H9 (cell line): ENCODE data around the gene RLBP1. TPM values are rescaled to one million over a fixed set of nuclear protein-coding genes. Genes with fewer than 3 reads are reported as not detected.
A peak's percentile ranks its signal among the peaks of the same experiment; 100 is the strongest.

Experiments used
- DNase-seq: peaks from one replicate; pipeline ENCODE4 v3.0.0-alpha.2; 2017
- H2AFZ ChIP-seq: one replicate; pipeline ENCODE4 v1.6.1; 2013; ENCODE audit warnings: mild to moderate bottlenecking, low read length, control low read depth, moderate library complexity
- H2AK5ac ChIP-seq: 2 replicates; pipeline ENCODE4 v1.6.1; 2013; ENCODE audit warnings: low read length, control low read depth, mixed read lengths; ENCODE audit not compliant: insufficient read length
- H2BK120ac ChIP-seq: one replicate; pipeline ENCODE4 v1.6.1; 2013; ENCODE audit warnings: low read depth, mild to moderate bottlenecking, low read length, control low read depth, inconsistent platforms; ENCODE audit not compliant: poor library complexity, severe bottlenecking
- H2BK12ac ChIP-seq: 2 replicates; pipeline ENCODE4 v1.6.1; 2013; ENCODE audit warnings: low read length, control low read depth, mixed read lengths, low read depth; ENCODE audit not compliant: insufficient read length
- H2BK15ac ChIP-seq: 2 replicates; pipeline ENCODE4 v1.6.1; 2013; ENCODE audit warnings: low read depth, low read length, control low read depth
- H2BK20ac ChIP-seq: one replicate; pipeline ENCODE4 v1.6.1; 2013; ENCODE audit warnings: low read depth, mild to moderate bottlenecking, low read length, control low read depth, inconsistent platforms; ENCODE audit not compliant: poor library complexity, severe bottlenecking
- H2BK5ac ChIP-seq: 2 replicates; pipeline ENCODE4 v1.6.1; 2013; ENCODE audit warnings: low read length, control low read depth, mixed read lengths; ENCODE audit not compliant: insufficient read length
- H3K14ac ChIP-seq: 2 replicates; pipeline ENCODE4 v1.6.1; 2013; ENCODE audit warnings: low read length, control low read depth; ENCODE audit not compliant: insufficient read depth
- H3K18ac ChIP-seq: 2 replicates; pipeline ENCODE4 v1.6.1; 2013; ENCODE audit warnings: low read depth, mild to moderate bottlenecking, mixed read lengths, low read length, control low read depth; ENCODE audit not compliant: insufficient read length
- H3K23ac ChIP-seq: 2 replicates; pipeline ENCODE4 v1.6.1; 2013; ENCODE audit warnings: low read length, control low read depth, mixed read lengths, low read depth; ENCODE audit not compliant: insufficient read length
- H3K23me2 ChIP-seq: 2 replicates; pipeline ENCODE4 v1.6.1; 2013; ENCODE audit warnings: low read depth, mild to moderate bottlenecking, mixed read lengths, low read length, control low read depth; ENCODE audit not compliant: insufficient read length, poor library complexity, severe bottlenecking
- H3K27ac ChIP-seq: 2 replicates; pipeline ENCODE4 v1.5.1; 2013; ENCODE audit warnings: low read length, control low read depth, mixed read lengths, low read depth; ENCODE audit not compliant: insufficient read length
- H3K27me3 ChIP-seq: 2 replicates; pipeline ENCODE4 v1.6.1; 2013; ENCODE audit warnings: low read length, control low read depth, inconsistent platforms; ENCODE audit not compliant: insufficient read depth
- H3K4ac ChIP-seq: 2 replicates; pipeline ENCODE4 v1.6.1; 2013; ENCODE audit warnings: low read depth, mild to moderate bottlenecking, control low read depth, inconsistent platforms, low read length, moderate library complexity
- H3K4me1 ChIP-seq: 2 replicates; pipeline ENCODE4 v1.6.1; 2013; ENCODE audit warnings: low read length, control low read depth, inconsistent platforms; ENCODE audit not compliant: insufficient read depth
- H3K4me2 ChIP-seq: 2 replicates; pipeline ENCODE4 v1.6.1; 2013; ENCODE audit warnings: low read length, control low read depth, mixed read lengths; ENCODE audit not compliant: insufficient read length, insufficient read depth
- H3K56ac ChIP-seq: 2 replicates; pipeline ENCODE4 v1.6.1; 2013; ENCODE audit warnings: low read depth, mild to moderate bottlenecking, mixed read lengths, low read length, control low read depth; ENCODE audit not compliant: insufficient read length
- H3K79me1 ChIP-seq: 2 replicates; pipeline ENCODE4 v1.6.1; 2013; ENCODE audit warnings: low read depth, mild to moderate bottlenecking, moderate library complexity, low read length, control low read depth, inconsistent platforms; ENCODE audit not compliant: insufficient read depth, poor library complexity, severe bottlenecking
- H3K79me2 ChIP-seq: 2 replicates; pipeline ENCODE4 v1.6.1; 2013; ENCODE audit warnings: low read length, control low read depth, inconsistent platforms; ENCODE audit not compliant: insufficient read depth
- H3K9ac ChIP-seq: 2 replicates; pipeline ENCODE4 v1.6.1; 2013; ENCODE audit warnings: low read length, control low read depth, mixed read lengths; ENCODE audit not compliant: insufficient read length; ENCODE audit errors: extremely low read depth
- H3K9me3 ChIP-seq: one replicate; pipeline ENCODE4 v1.6.1; 2013; ENCODE audit warnings: low read depth, low read length, inconsistent platforms; ENCODE audit not compliant: control insufficient read depth
- H3T11ph ChIP-seq: one replicate; pipeline ENCODE4 v1.6.1; 2013; ENCODE audit warnings: mild to moderate bottlenecking, low read length, control low read depth, inconsistent platforms
- H4K20me1 ChIP-seq: one replicate; pipeline ENCODE4 v1.6.1; 2013; ENCODE audit not compliant: control insufficient read depth, insufficient read length, insufficient read depth
- H4K5ac ChIP-seq: 2 replicates; pipeline ENCODE4 v1.6.1; 2013; ENCODE audit warnings: low read depth, mild to moderate bottlenecking, mixed read lengths, low read length, control low read depth; ENCODE audit not compliant: insufficient read length
- H4K8ac ChIP-seq: replicated peaks from 2 replicates; pipeline ENCODE4 v1.6.1; 2013; ENCODE audit warnings: low read length, control low read depth, mixed read lengths, low read depth; ENCODE audit not compliant: insufficient read length
- H4K91ac ChIP-seq: 2 replicates; pipeline ENCODE4 v1.6.1; 2013; ENCODE audit warnings: low read depth, mild to moderate bottlenecking, moderate library complexity, mixed read lengths, low read length, control low read depth; ENCODE audit not compliant: insufficient read length
- H3K27ac Mint-ChIP-seq, 3 experiments: 2 replicates in 2 of 3; 3 replicates in 1 of 3; pipeline ENCODE4 v1.8.0; 2020 to 2021; ENCODE audit warnings: mixed read lengths in 3 of 3, mild to moderate bottlenecking in 1 of 3, moderate library complexity in 1 of 3
- H3K27me3 Mint-ChIP-seq: 2 replicates; pipeline ENCODE4 v1.8.0; 2021; ENCODE audit warnings: low read depth, mild to moderate bottlenecking, moderate library complexity, mixed read lengths
- H3K36me3 Mint-ChIP-seq, 3 experiments: 2 replicates in 2 of 3; 3 replicates in 1 of 3; pipeline ENCODE4 v1.8.0; 2020 to 2021; ENCODE audit warnings: low read depth in 3 of 3, mixed read lengths in 3 of 3; ENCODE audit not compliant: insufficient read depth in 1 of 3
- H3K4me1 Mint-ChIP-seq, 2 experiments: 2 replicates each; pipeline ENCODE4 v1.8.0; 2020; ENCODE audit warnings: mixed read lengths in 2 of 2
- H3K4me3 Mint-ChIP-seq, 2 experiments: 2 replicates in 1 of 2; 3 replicates in 1 of 2; pipeline ENCODE4 v1.8.0; 2020 to 2021; ENCODE audit warnings: mild to moderate bottlenecking in 2 of 2, mixed read lengths in 2 of 2, moderate library complexity in 1 of 2
- H3K9me3 Mint-ChIP-seq, 2 experiments: 2 replicates in 1 of 2; 3 replicates in 1 of 2; pipeline ENCODE4 v1.8.0; 2020; ENCODE audit warnings: mild to moderate bottlenecking in 2 of 2, mixed read lengths in 2 of 2, moderate library complexity in 1 of 2
- WGBS: extraction: QIAGEN DNeasy Blood & Tissue Kit; methylation state at CpG from one replicate; pipeline ENCODE4 v1.1.7; 2013; ENCODE audit warnings: missing lambda C conversion rate, low lambda C conversion rate, mixed read lengths; ENCODE audit not compliant: insufficient read length; ENCODE audit errors: extremely low coverage; 5-methylcytosine and 5-hydroxymethylcytosine counted together
- total RNA-seq: library from RNA; stranded (reverse); gene quantifications from 2 replicates; pipeline ENCODE4 v1.2.1, GENCODE V29; 2021
- TF ChIP-seq, protein P1 (sequence below): fragments of 200-600 bp; sonication (generic); conservative IDR thresholded peaks from 3 replicates; pipeline ENCODE4 v1.8.0; 2021; ENCODE audit warnings: antibody characterized with exemption, mild to moderate bottlenecking

The RLBP1 gene
- total RNA-seq, 1 experiment from 2014 or later, result not detected

DNA sequence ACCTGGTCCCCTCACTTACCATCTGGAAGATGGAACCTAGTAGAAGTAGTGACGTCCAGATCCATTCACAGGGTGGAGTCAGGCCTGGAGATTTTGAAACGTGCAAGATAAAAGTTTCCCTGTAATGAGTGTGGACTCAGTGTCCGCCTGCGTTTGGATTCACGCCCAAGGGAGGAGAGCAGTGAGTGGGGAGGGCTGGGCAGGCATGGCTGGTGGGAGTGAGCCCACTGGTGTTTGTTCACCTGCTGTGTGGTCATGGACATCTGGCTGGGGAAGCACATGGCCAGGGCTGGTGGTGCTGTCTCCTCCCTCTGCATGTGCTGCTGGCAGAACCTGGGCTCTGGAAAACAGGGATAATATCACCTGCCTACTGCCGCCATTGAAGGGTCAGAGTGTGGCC, 37.0 kb downstream of the RLBP1 start:
- Histone ChIP-seq H3K23me2 (no peaks in the 10 kb centered on the region), H2BK20ac (no peak overlapping the region), H2BK15ac (no peak overlapping the region), H3K18ac (no peak overlapping the region), H2AK5ac (no peak overlapping the region), H4K8ac (no peak overlapping the region), H3T11ph (no peak overlapping the region), H3K27me3 (no peaks in the 10 kb centered on the region), H3K56ac (no peak overlapping the region), H4K91ac (no peak overlapping the region), H3K9ac (no peak overlapping the region), H3K4me2 (no peak overlapping the region), H2BK12ac (no peak overlapping the region), H2BK120ac (no peak overlapping the region), H3K4ac (no peak overlapping the region), H3K14ac (no peak overlapping the region), H3K4me1 (no peaks in the 10 kb centered on the region), H3K79me2 (no peaks in the 10 kb centered on the region), H3K9me3 (no peaks in the 10 kb centered on the region), H2AFZ (no peak overlapping the region), H3K23ac (no peak overlapping the region), H4K5ac (no peak overlapping the region), H4K20me1 (no peaks in the 10 kb centered on the region), H3K27ac (no peak overlapping the region), H3K79me1 (no peaks in the 10 kb centered on the region), H2BK5ac (no peak overlapping the region)
- Mint-ChIP-seq H3K4me1 (no peaks in the 10 kb centered on the region), H3K27me3 (no peaks in the 10 kb centered on the region), H3K27ac (peak overlapping the region in 1 of 3 experiments; percentile 54; a peak in 1 of 7 replicates), H3K4me3 (no peak overlapping the region), H3K9me3 (no peaks in the 10 kb centered on the region), H3K36me3 (peaks cover 0 to 10% (median 0%) of the 10 kb centered on the region in 3 experiments; a peak in 2 of 7 replicates)
- no peak for DNase-seq
- no CpG with 5 or more reads among the region's 6 CpGs for WGBS
- TF ChIP-seq, protein P1, sequence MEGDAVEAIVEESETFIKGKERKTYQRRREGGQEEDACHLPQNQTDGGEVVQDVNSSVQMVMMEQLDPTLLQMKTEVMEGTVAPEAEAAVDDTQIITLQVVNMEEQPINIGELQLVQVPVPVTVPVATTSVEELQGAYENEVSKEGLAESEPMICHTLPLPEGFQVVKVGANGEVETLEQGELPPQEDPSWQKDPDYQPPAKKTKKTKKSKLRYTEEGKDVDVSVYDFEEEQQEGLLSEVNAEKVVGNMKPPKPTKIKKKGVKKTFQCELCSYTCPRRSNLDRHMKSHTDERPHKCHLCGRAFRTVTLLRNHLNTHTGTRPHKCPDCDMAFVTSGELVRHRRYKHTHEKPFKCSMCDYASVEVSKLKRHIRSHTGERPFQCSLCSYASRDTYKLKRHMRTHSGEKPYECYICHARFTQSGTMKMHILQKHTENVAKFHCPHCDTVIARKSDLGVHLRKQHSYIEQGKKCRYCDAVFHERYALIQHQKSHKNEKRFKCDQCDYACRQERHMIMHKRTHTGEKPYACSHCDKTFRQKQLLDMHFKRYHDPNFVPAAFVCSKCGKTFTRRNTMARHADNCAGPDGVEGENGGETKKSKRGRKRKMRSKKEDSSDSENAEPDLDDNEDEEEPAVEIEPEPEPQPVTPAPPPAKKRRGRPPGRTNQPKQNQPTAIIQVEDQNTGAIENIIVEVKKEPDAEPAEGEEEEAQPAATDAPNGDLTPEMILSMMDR, result no peak
